Central memory CD4-positive, alpha-beta T cell (primary cell): ENCODE data around the gene SLIT3.

Source experiments
- DNase-seq: peaks from one replicate; pipeline ENCODE4 v3.0.0; 2022

Gene SLIT3

DNA sequence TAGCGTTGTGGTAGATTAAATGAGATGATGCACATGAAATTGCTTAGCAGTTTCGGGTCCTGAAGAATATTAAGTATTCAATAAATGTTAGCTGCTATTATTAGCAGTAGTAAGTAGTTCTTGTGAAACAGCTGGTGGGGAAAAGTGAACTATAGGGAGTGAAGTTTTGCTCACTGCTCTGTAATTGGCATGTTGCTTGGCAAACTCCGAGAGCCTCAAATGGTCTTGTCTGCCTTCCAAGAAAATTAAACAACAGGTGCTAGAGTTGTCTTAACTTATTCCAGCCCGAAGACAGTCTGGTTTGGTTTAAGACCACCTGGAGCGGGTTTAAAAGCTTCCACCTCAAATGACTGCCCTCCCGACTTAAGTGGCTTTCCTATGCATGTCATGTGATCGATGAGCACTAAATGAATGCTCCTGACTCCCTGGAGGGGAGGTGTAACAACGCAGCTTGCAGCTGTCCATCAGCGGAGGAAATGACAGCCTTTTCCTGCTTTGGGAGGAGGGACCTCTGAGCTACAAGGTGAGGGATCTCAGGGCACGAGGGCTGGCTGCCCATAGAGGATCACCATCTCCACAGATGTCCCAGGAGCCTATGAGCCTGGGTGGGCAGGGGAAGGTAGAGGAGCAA is 518.9 kb downstream of the SLIT3 start:
- no peak for DNase-seq

DNA sequence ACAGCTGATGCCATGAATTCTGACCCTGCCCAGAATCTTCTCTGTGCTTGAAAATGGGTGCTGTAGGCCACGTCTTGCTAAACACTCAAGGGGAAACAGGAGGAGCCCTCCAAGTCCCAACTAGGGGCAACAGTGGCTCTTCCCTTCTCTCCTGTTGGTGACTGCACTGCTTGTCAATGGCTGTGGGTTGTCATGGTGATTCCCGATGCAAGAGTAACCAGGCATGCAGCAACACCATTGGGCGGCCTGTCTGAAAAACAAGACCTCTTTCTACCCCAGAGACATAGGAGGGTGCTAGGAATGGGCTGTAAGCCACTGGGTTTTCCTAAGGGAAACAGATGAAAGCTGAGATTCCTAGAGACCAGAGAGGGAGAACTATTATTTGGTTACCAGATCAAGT is 520.1 kb downstream of the SLIT3 start:
- no peak for DNase-seq

DNA sequence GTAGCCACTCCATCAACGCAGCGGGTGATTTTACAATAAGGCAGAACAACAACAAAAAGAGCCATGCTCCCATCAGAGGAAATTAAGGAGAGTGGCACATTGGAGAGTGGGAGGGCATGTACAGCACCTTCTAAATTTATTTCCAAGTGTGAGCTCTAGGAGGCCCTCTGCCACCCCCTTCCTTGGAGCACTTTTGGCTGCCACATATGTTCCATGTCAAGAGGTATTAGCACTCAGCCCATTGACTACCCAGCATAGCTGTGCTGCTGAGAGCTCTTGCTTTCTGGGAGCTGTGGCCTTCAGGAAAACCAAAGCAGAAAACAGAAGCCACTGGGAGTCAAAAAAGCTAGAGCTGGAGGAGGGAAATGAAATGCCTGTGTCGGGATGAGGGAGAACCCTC is 521.6 kb downstream of the SLIT3 start:
- no peak for DNase-seq

DNA sequence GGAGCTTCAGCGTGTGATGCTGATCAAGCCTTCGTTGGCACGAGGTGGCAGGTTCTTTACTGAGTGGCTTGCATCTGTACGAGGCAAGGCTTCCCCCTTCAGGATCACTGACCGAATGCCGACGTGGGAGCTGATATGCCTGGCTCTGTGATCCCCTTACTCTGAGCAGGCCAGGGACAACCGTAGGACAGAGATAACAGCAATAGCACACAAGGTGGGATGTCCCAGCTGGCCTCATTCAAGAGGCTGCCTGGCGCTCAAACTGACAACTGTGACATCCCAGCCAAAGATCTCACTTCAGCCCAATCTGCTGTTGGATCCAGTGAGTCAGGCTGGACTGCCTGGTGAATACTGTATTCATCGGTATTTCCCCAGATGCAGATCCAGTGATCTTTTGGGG is 522.4 kb downstream of the SLIT3 start:
- DNase-seq, result no peak

DNA sequence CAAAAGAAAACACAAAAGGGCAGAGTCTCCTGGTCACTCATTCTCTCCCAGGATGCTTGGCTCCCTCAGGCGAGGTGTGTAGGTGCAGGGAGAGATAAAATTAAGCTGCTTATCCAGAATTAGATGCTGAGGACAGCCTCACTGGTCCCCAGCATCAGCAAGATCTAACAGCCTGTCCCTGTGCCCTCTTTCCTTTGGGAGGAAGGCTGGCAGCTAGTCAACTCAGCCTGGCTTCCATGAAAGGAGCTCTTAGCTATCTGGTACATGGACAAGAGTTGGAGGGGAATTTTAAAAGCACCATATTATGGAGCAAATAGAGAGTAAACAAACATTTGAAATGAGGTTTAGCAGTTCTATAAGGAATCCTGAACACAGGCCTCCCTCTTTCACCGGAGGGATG is 523.3 kb downstream of the SLIT3 start:
- no peak for DNase-seq

DNA sequence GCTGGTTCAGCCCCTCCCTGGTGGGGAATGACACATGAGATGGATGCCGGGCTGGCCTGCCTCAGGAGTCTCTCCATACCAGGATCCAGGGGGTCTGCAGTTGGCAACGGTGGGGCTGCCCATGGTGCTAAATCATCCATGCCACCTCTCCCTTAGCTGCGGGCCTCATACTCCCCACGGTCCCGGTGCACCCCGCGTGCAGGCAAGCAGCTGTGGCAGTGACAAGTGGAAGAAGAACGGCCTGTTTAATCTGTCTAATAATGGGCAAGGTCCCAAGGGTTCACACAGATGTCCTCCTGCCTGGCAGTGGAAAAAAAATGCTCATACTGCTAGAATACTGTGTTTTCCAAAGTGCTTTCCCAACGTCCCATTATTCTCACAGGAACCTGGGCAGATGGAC is 524.9 kb downstream of the SLIT3 start:
- no peak for DNase-seq

DNA sequence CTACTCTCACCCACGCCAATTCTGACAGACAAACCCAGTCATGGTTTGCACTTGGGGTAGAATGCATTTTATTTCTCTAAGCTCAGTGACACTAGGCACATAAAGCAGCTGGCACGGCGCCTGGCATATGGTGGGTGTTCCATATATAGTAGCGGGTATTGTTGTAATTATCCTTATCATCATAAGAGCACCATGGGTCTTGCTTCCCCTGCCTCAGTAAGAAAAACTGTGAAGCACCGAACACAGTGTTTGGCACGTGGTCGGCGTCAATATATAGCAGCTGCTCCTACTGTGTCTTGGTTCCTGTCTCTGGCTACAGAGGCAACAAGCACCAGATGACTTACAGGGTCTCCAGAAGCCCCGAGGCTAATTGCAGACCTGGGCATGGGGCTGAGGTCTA is 527.7 kb downstream of the SLIT3 start:
- DNase-seq, result no peak

DNA sequence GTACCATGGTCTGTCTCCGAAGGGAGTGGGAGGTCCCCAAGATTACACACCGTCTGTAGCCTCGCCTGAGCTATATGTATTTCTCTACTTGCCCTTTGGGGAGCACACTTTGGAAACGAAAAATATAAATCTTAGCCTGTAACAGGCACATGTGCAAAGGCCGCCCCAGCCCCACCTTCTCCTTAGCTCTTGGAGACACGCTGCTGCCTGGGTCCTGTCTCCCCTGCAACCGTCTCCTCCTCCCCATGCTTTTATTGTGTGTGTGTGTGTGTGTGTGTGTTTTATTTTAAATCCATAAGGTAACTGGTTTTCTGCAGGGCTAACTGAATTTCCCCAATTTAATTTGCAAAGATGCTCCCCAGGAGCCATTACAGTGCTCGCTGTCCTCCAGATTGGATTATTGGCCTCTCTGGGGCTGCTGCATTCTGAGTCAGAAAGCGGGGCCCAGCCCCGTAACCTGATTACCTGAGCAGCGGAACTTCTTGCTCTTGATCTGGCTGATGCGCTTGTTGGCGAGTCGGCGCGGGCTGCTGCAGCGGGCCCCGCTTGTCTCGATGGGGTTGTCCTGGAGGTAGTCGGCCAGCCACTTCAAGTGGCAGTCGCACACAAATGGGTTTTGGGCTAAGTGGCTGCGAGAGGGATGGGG is 528.5 kb downstream of the SLIT3 start:
- DNase-seq, result no peak

DNA sequence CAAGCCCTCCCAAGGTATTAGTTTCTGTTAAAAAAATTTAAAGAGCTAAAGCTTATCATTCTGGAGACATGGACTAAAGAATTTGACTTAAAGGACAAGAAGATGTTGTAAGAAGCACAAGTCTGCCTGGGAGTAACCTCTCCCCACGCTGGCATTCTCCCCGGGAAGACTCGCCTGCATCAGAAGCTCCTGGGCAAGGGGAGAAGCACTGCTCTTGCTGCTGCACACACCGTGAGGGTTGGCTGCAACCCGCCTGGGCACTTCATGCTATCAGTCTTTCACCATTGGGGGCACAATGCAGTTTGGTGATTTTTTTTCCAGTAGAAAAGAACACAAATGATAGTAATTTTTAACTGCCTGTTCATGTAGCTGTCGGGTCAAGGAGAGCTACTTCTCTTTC is 529.3 kb downstream of the SLIT3 start:
- no peak for DNase-seq

DNA sequence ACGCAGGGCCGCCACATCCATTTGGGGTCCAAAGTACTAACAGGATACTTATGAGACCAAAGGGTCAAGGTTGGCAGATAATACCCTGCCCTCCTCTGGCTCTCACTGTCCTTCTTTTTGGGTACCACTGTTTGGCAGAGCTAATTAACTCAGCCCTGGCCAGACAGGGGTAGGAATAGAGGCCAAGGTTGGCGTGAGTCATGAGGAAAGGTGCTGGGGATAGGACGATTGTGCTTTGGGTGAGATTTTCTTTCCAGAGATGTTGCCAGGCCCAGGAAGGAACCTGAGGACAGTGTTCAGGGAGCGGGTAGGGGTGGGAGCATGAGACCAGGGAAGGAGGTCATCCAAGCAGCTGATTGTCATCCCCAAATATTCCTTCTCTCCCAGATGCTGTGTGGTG is 529.9 kb downstream of the SLIT3 start:
- DNase-seq, result no peak

DNA sequence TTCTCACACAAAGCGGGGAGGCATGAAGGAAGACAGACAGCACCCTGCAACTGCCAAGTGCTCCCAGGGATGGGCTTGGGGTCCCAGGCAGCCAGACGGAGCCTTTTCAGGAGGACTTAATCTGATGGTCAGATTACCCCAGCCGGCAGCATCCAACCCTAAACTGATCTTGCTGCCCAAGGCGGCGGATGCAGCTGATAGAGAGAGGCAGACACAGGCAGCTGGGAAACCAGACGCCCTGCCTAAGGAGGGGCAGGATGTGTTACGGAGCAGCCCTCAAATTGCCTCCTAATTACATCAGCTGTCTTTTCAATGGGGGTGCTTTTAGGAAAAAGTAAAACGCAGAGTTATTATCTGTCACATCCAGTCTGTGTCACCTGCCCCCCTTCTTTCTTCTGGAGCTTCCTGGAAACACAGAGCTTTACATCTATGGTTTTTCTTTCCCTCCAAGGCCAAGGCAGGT is 530.9 kb downstream of the SLIT3 start:
- DNase-seq, result no peak

DNA sequence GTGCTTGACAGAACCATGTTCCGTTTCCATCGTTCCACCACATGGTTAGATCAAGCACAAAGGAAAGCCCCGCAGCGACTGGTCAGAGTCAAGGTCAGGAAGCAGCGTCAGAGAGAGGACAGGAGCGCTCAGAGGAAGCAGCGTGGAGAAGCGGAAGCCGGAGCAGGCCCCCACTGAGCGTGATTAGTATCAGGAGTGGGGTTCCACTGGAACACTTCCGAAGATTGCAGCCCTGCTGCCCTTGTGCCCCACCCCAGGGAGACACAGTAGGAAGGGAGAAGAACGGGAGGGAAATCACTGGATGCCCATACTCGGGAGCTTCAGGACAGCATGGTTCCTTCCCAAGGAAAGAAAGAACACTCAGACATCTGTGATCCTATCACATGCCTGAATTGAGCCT is 532.8 kb downstream of the SLIT3 start:
- no peak for DNase-seq

DNA sequence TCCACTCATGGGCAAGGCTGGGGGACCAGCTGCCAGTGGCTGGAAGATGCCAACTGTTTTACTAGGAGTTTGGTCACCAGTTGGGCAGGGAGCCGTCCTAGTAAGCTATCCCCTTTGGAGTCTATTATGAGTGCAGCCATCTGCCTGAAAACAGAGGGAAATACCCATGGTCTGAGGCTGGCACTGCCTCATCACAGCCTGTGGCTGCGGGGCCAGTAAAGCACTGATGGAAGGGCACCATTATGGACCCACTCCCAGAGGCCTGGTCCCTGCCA is 534.6 kb downstream of the SLIT3 start:
- no peak for DNase-seq

DNA sequence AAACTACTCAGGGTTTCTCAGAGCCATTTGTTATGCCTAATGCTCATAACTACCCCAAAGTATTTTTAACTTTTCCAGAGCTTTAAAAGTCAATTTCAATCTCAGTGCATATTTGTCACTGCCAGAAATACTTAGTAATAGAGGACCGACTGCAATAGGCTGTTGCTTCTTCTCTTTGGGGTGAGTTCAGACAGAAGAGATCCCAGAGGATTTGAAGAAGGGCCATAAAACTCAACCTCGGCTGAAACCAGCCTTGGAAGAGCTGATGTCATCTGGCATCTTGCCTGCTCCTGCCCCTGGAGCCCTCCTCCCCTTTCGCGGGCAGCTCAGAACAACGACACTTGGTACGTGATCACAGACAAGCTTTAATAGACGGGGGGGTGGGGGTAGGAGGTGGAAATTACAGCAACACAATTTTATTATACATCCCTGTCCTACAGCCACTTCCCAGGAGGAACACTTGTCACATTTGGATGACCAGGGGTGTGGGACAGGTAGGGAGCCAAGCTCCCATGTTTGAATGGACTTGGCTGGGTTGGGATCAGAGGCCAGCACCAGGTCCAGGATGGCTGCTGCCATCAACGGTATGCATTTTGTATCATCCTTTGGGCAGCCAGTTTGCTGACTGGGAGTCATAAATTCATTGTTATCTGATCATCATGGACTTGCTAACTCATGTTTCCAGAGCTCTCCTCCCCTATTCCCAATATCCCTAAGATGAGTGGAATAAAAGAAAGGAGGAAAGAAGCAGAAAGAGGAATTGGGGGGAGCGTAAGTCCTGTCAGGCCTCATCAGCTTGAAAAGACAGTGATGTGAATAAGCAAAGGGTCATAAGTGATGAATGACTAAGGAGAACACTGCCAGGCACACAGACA is 535.2 kb downstream of the SLIT3 start:
- DNase-seq, result no peak

DNA sequence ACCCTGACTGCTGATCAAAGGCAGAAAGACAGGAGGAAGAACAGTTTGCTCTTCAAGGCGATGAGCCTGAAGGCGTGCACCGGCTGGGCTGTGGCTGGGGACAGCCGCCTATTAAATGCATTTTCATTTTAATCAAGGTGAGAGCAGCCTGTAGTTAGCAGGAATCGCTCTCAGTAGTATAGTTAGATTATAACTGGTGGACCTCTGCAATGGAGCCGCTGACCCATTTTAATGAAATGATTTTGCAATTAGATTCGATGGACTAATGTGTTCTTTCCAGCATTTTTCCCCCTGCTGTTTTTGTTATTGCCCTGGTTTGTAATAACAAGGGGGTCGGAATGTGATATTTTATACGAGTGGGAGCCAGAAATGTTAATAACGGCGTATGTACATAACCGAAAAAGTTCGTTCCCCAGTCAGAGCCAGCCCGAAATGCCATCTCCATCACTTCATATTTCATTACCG is 535.8 kb downstream of the SLIT3 start:
- no peak for DNase-seq

DNA sequence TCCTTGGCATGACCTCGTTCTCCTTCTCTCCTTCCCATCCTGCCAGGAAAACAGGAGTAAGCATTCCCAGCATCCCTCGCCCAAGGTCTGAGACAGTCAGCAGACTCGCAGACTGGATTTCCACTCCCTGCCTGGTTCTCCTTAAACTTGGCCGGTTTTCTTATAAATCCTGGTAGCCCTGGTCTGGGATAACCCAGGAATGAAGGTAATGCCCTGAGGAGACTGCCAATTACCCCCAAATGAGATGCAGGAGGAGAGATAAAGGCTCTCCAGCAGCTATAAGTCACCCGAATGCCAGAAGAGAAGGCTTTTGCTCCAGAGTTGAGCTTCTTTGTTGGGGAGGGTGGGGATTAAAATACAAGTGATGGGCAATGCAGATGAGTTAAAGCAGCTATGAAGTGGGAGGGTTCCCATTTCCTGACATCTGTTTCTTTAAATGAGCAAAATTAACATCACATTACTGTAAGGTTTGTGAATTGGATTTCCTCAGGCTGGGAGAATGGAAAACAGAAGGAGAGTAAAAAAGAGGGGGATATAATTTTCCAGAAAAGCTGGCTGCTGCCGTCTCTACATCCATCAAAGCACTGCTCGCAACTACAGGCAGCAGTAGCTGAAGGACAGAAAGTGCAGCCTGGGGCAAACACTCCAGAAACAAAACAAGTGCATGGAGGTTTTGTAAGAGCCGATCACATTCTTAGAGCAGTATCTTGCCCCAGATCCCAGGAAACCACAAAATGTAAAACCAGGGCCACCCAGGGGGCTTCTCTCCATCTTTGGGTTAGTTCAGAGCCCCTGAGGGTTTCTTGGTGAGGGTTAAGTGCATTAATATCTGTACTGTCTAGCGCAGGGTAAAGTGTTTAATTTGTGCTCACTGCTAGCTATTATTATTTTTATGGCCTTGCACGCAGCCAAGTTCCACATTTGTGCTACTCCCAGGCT is 544.2 kb downstream of the SLIT3 start:
- DNase-seq, result no peak

DNA sequence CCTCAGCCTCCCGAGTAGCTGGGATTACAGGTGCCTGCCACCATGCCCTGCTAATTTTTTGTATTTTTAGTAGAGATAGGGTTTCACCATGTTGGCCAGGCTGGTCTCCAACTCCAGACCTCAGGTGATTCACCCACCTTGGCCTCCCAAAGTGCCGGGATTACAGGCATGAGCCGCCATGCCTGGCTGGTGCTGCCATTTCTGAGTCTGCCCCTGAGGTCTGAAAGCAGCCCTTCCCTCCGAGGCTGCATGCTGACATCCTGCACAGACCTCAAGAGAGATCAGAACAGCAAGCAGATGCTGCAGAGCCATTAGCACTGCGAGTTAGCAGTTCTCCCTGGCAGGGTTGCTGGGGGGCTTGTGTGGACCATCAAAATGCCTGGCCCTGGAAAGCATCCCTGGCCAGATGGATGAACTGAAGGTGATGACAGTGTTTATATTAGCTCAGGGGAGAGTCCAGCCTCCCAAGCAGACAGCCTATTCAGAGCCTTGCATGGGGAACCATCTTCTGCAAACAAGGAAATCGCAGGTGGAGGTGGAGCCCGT is 545.3 kb downstream of the SLIT3 start:
- DNase-seq, result no peak

DNA sequence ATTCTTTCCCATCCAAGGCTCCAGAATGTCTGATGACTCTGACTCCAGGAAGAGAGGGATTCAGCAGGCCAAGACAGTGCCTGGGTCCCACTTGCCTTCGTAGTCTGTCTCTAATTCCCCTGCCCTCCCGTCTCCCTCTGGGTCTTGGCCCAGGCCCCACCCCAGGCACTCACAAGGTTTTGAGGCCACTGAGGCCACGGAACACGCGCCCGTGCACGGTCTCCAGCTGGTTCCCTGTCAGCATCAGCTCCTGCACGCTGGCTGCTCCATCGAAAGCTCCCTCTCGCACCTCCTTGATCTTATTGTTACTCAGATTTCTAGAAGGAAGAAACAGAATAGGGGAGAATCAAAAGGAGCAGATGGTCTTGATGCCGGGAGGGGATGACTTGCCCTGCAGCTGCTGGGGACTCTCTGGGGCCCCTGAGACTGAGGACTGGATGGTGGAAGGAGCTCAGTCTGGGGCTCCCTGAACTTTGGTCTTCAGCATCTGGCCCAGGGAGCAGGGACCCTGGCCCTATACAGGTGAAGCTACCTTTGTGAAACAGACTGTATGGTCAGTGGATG is 547.2 kb downstream of the SLIT3 start:
- DNase-seq, result no peak

DNA sequence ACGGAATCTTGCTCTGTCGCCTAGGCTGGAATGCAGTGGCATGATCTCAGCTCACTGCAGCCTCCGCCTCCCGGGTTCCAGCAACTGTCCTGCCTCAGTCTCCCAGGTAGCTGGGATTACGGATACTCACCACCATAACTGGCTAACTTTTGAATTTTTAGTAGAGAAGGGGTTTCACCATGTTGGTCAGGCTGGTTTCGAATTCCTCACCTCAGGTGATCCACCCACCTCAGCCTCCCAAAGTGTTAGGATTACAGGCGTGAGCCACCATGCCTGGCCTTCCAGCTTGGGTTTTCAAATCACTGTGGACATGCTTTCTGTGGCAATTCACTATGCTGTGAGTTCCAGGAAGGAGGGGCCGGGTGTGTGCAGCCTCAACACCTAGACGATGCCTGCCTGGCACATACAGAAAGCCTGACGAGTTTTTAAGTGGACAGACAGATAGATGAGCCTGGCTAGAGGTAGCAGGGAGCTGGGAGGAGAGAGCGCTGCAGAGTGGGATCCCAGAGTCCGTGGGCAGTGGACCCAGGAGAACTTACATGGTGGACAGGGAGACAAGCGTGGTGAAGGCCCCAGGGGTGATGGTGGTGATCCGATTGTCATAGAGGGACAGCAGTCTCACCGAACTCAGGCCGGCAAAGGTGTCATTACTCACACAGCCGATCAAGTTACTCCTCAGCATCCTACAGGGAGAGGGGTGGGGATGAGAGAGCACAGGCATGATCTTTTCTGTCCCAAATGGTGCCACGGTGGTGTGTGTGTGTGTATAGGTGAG is 548.3 kb downstream of the SLIT3 start:
- no peak for DNase-seq

DNA sequence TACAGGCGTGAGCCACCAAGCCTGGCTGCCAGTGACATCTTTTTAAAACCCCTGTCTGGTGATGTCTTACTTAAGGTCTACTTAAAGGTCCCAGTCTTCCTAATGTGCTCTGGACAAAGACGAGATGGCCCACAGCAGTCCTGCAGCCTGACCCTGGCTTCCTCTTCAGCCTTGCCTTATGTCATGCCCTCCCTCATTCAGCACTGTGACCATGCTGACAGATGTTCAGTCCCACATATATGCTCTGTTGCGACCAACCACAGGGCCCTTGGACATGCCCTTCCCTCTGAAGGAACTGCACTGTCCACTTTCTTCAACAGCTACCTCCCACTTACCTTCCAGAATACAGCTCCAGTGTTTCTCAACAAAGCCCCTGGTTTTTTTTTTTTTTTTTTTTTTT is 548.9 kb downstream of the SLIT3 start:
- no peak for DNase-seq

DNA sequence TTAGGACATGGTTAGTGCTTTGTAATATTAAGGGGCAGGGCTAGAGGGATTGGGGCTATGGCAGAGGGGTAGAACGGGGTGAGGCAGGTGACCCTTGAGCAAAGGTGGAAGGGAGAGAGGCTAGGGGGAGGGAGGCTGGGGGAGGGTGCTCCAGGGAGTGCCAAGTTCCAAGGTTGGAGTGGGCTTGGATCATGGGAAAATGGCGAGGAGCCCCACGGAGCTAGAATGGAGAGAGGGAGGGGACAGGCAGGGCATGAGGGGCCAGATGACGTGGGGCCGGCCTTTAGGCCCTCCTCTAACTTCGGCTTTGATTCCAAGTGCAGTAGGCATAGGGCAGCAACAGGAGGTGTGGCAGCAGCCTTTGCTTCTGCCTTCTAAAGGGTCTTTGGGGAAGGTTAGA is 550.0 kb downstream of the SLIT3 start:
- DNase-seq, result no peak
